Bronchial epithelial cell (primary cell): ENCODE data around the gene DNAJC5G. TPM values are rescaled to one million over a fixed set of nuclear protein-coding genes. Genes with fewer than 3 reads are reported as not detected.
"Not testable (repeated sequence)": the region's sequence is repeated elsewhere in the genome, so short reads cannot be mapped to it uniquely, and the experiment has no call there.

Experiments used
- DNase-seq: peaks from one replicate; pipeline ENCODE4 v3.0.0-alpha.2; 2010; ENCODE audit warnings: low read depth
- FAIRE-seq: peaks from 2 replicates; lab custom pipeline; 2011; peaks lifted over from hg19 to GRCh38; lab: Jason Lieb, UNC
- H3K27me3 ChIP-seq: 2 replicates; pipeline ENCODE4 v1.5.1; 2011; ENCODE audit warnings: low read length; ENCODE audit not compliant: control insufficient read depth, insufficient read depth
- H3K36me3 ChIP-seq: 2 replicates; pipeline ENCODE4 v1.5.1; 2011; ENCODE audit warnings: low read length; ENCODE audit not compliant: control insufficient read depth, insufficient read depth
- H3K4me3 ChIP-seq: 2 replicates; pipeline ENCODE4 v1.5.1; 2011; ENCODE audit warnings: mild to moderate bottlenecking, low read depth, low read length, control low read depth
- CTCF ChIP-seq: IDR thresholded peaks from 2 replicates; pipeline ENCODE4 v1.5.1; 2011; ENCODE audit warnings: mild to moderate bottlenecking, moderate library complexity, low read length, control low read depth, inconsistent platforms; ENCODE audit not compliant: insufficient read depth, severe bottlenecking
- total RNA-seq: library from RNA; depleted of rRNA; stranded (reverse); fragments of >200 nt; gene quantifications from 2 replicates; pipeline ENCODE4 v1.2.1, GENCODE V29; 2014

The DNAJC5G gene
- total RNA-seq, 1 donor from 2014 or later = not detected

GRCh38 chr2:27270131-27270530, 5.1 kb upstream of the DNAJC5G start:
- DNase-seq = no peak
- FAIRE-seq = no peak
- no peaks in the 10 kb centered on the region for H3K36me3 ChIP-seq

GRCh38 chr2:27270670-27271069, 4.6 kb upstream of the DNAJC5G start:
- no peaks in the 10 kb centered on the region for H3K36me3 ChIP-seq
- no peak overlapping the region for H3K4me3 ChIP-seq
- TF ChIP-seq CTCF = no peak
- DNase-seq = no peak
- FAIRE-seq = no peak
- H3K27me3 ChIP-seq = peaks cover 7% of the 10 kb centered on the region

More at GRCh38 chr2:27270131-27270530, 5.1 kb upstream of the DNAJC5G start:
- Histone ChIP-seq H3K4me3 (no peak overlapping the region), H3K27me3 (peaks cover 13% of the 10 kb centered on the region)
- TF ChIP-seq CTCF = no peak

GRCh38 chr2:27271631-27272340, 3.4 kb upstream of the DNAJC5G start:
- no peak for DNase-seq
- H3K27me3 ChIP-seq = peaks cover 3% of the 10 kb centered on the region
- no peak overlapping the region for H3K4me3 ChIP-seq
- no peaks in the 10 kb centered on the region for H3K36me3 ChIP-seq
- no peak for FAIRE-seq
- no peak for TF ChIP-seq CTCF

- not testable (repeated sequence) for H3K4me3 ChIP-seq, H3K36me3 ChIP-seq, H3K27me3 ChIP-seq, FAIRE-seq
- peak; percentile 23 for DNase-seq
Observed at GRCh38 chr2:27272537-27273522, 2.4 kb upstream of the DNAJC5G start.

- TF ChIP-seq CTCF = no peak
- DNase-seq (no peak), FAIRE-seq (no peak)
Observed at GRCh38 chr2:27278010-27278409, 2.8 kb downstream of the DNAJC5G start.

GRCh38 chr2:27280826-27281225, 5.6 kb downstream of the DNAJC5G start:
- no peaks in the 10 kb centered on the region for H3K36me3 ChIP-seq
- peaks cover 5% of the 10 kb centered on the region for H3K27me3 ChIP-seq
- no peak overlapping the region for H3K4me3 ChIP-seq
- no peak for TF ChIP-seq CTCF
- DNase-seq = no peak
- no peak for FAIRE-seq

More at GRCh38 chr2:27278010-27278409, 2.8 kb downstream of the DNAJC5G start:
- Histone ChIP-seq H3K36me3 (no peaks in the 10 kb centered on the region), H3K27me3 (peaks cover 4% of the 10 kb centered on the region), H3K4me3 (no peak overlapping the region)
